ENCODE measurements around the gene MRGPRF.

DNA sequence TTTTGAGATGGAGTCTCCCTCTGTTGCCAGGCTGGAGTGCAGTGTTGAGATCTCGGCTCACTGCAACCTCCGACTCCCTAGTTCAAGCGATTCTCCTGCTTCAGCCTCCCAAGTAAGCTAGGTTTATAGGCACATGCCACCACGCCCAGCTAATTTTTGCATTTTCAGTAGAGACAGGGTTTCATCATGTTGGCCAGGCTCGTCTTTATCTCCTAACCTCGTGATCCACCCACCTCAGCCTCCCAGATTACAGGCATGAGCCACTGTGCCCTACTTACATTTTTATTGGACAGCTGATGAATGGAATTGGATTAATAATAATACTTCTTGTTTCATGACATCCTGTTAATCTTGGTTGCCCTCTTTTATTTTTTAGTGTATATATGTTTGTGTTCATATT lies 29.2 kb downstream of the MRGPRF start:
- TF ChIP-seq, protein P1, sequence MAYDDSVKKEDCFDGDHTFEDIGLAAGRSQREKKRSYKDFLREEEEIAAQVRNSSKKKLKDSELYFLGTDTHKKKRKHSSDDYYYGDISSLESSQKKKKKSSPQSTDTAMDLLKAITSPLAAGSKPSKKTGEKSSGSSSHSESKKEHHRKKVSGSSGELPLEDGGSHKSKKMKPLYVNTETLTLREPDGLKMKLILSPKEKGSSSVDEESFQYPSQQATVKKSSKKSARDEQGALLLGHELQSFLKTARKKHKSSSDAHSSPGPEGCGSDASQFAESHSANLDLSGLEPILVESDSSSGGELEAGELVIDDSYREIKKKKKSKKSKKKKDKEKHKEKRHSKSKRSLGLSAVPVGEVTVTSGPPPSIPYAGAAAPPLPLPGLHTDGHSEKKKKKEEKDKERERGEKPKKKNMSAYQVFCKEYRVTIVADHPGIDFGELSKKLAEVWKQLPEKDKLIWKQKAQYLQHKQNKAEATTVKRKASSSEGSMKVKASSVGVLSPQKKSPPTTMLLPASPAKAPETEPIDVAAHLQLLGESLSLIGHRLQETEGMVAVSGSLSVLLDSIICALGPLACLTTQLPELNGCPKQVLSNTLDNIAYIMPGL (CRISPR knock-in tag; IDR thresholded peaks at IDR 0.05; ENCODE audit: borderline replicate concordance): no peak
- no peak for TF ChIP-seq HEYL (CRISPR knock-in tag; IDR thresholded peaks at IDR 0.05)
- TF ChIP-seq, protein P2, sequence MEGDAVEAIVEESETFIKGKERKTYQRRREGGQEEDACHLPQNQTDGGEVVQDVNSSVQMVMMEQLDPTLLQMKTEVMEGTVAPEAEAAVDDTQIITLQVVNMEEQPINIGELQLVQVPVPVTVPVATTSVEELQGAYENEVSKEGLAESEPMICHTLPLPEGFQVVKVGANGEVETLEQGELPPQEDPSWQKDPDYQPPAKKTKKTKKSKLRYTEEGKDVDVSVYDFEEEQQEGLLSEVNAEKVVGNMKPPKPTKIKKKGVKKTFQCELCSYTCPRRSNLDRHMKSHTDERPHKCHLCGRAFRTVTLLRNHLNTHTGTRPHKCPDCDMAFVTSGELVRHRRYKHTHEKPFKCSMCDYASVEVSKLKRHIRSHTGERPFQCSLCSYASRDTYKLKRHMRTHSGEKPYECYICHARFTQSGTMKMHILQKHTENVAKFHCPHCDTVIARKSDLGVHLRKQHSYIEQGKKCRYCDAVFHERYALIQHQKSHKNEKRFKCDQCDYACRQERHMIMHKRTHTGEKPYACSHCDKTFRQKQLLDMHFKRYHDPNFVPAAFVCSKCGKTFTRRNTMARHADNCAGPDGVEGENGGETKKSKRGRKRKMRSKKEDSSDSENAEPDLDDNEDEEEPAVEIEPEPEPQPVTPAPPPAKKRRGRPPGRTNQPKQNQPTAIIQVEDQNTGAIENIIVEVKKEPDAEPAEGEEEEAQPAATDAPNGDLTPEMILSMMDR (IDR thresholded peaks at IDR 0.05): no peak
- TF ChIP-seq HOXA7 (CRISPR knock-in tag; IDR thresholded peaks at IDR 0.05): no peak
- TF ChIP-seq CEBPB (IDR thresholded peaks at IDR 0.05): no peak
- no peak for TF ChIP-seq EP300 (IDR thresholded peaks at IDR 0.05)
- no peak for TF ChIP-seq JUNB (IDR thresholded peaks at IDR 0.05)
- TF ChIP-seq HDAC2 (IDR thresholded peaks at IDR 0.05): no peak
- no peak for TF ChIP-seq ZNF302 (CRISPR knock-in tag; IDR thresholded peaks at IDR 0.05)
